Activated CD4-positive, alpha-beta T cell treated with anti-CD3 and anti-CD28 coated beads, Interleukin-2, amount 50 U/mL, for 24 hours (primary cell): ENCODE data around the gene MSRB3.
"Not testable (repeated sequence)": the region's sequence is repeated elsewhere in the genome, so short reads cannot be mapped to it uniquely, and the experiment has no call there.

Source experiments
- DNase-seq, 2 donors: peaks; one replicate each; pipeline ENCODE4 v3.0.0-alpha.2; 2020; ENCODE audit warnings: low read depth in 1 of 2, low spot score in 1 of 2

MSRB3 gene

DNA sequence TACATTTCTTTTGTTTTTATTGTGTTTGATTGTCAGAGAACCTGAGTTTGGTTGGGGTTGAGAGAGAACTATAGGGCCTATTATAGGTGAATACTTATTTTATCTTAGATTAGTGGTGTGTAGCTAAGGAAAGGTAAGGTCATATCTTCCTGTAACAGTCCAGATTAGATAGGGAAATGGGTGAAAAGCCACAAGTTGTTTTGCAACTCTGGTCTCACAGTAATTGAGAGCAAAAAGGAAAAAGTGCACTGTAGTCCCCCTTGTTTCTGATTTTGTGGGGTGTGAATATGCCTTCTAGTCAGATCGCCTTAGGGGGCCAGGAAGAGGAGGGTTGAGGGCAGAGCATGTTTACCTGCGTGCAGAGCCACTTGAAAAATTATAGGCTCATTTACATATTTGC lies 8.9 kb downstream of the MSRB3 start:
- no peak for DNase-seq

DNA sequence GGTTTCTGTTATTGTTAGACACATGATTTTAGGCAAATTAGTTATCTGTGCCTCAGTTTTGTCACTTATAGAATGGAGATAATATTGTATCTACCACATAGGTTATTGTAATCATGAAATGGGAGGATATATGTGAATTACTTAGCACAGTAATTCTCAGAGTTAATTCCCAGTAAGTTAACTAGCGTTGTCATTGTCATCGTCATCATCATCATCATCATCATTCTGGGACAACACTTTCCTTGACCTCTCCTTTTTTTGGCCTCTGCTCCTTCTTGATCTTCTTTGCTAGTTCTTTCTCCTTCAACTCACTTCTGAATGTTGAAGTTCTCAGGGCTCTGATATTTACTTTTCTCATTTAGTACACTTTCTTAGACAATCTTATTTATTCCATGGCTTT lies 13.8 kb downstream of the MSRB3 start:
- no peak for DNase-seq

DNA sequence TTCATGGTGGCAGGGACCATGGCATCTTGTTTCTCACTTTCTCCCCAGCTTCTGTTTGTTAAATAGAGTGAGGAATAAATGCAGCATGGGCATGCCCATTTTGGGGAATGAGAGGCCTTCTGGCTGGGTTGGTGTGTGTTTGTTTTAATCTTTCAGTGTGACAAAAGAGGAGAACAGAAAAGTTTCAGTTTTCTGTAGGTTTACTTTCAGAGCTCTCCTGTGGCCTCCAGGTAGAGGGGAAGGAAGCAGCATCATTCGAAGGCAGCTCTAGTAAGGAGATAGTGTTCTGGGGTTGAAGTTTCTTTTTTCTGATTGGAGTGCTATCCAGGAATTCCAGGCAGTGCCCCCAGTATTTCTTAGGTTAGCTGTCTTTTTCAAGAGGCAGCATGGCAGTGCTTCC lies 15.3 kb downstream of the MSRB3 start:
- DNase-seq = no peak

DNA sequence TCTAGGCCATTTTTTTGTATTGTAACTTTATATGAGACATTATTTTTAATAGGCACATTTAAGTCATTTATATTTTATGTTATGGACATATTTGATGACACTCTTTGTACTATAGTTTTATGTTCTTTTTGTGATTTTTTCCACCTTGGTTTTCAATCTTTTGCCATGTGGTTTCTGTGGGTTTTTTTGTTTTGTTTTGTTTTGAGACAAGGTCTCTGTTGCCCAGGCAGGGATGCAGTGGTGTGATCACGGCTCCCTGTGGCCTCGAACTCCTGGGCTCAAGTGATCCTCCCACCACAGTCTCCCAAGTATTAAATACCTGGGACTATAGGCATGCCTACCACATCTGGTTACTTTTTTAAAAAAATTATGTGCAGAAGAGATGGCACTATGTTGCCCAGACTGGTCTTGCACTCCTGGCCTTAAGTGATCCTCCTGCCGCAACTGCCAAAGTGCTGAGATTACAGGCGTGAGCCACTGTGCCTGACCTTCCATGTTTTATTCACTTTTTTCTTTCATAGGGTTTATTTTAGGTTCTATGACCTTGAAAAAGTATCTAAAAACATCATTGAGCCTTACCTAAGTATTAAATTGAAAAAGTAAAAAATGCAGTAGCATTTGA lies 16.3 kb downstream of the MSRB3 start:
- no peak for DNase-seq

DNA sequence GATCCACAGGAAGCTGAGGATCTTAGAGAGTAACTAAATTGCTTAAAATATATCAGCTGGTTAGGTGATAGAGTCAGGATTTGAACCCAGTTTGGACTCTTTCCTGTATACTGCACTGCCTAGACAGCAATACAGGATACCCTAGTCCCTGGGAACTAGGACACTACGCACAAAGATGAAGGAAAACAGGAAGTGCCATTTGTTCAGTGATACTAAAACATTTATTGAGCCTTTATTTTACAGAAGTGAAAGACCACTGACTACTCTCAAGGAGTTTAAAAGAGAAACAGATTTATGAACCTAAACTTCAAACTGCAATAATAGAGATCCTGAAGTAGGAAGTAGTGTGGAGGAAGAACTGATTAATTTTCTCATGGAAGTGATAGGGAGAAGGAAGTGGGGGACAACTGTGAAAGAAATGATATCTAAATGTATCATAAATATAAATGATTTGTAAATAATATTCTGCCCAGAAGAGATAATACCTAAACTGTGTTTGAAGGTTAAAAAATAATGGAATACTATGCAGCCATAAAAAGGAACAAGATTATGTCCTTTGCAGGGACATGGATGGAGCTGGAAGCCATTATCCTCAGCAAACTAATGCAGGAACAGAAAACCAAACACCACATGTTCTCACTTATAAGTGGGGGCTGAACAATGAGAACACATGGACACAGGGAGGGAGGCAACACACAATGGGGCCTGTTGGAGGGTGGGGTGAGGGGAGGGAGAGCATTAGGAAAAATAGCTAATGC lies 18.2 kb downstream of the MSRB3 start:
- no peak for DNase-seq

DNA sequence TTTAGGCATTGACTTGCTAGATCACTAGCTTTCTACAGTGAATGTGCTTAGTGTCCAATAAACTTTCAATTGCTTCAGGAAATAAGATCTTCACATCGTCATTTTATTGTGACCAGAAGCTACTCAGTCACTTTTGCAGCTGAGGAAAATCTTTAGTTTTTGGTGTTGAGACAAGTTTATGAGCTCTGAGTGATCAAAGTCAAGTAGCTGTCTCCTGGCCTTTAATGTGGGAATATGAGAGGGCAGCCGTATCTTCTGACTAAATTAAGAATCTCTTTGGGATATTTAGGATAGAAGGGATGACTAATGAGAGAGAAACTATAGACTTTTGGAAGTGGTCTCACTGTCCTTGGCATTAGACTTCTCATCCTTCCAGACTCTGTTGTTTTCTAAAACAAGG lies 21.6 kb downstream of the MSRB3 start:
- no peak for DNase-seq

DNA sequence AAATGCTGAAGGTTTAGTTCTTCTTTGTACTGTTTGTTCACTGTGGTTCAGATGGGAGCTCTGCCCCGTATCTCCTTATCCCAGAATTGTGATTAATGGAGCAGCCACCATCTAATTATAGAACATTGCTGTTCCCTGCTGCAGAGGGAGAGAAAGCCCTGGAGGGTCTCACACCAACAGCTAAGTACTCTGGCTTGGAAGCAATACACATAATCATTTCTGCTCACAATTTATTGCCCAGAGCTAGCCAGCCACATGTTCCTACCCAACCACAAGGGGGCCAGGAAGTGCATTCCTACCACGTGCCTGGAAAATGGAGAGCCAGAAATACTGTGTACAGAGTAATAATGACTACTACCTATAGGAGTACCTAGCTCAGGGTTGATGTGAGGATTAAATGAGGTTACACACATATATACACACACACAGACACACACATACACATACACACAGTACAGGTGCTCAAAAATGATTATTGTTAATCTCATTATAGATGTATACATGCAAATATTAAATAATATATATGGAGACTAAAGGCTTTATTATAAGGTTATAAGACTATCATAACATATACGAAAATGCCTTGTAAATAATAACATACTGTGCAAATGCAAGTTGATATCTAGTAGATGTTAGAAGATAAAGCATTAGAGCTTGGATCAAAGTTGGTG lies 22.3 kb downstream of the MSRB3 start:
- no peak for DNase-seq

DNA sequence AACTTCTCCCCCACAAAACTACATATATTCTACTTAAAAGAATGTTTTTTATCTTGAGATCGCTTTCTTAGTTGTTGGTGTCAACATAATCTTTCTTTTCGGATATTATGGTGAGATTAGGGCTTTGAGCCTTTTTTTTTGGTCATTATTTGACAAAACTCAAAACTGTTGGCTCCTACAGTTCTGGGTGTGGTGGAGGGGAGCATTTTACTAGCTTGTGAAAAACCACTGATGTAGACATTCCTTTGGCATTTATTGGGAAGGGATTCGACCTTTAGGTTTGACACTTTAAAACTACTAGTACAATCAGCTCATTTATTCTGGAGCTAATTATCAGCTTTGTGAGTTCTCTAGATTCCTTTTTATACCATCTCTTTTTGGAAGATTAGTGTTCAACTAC lies 24.4 kb downstream of the MSRB3 start:
- no peak for DNase-seq

DNA sequence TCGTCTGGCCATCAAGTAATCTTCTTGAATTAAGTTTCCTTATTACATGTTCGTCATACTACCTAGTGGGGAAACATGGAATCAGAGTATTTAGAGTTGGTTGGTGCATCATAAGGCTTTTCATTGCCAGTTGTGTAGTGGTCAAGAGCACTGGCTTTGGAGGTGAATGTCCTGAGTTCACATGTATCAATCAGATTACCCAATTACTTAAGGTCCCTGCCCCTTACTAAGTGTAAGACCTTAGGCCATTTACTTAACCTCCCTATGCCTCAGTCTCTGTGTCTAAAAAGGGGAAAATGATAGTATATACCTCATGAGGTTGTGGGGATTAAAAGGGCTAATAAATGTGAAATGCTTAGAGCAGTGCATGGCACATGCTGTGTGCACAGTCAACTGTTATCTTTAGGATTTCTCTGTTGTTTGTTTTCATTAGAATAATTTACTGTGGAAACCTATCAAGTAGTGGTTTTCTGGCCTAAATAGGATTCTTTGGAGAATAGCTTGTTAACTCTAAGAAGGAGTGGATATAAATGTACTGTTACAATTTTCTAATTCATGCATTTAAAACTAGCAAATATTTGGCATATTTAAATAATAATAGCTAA lies 27.0 kb downstream of the MSRB3 start:
- DNase-seq = no peak

DNA sequence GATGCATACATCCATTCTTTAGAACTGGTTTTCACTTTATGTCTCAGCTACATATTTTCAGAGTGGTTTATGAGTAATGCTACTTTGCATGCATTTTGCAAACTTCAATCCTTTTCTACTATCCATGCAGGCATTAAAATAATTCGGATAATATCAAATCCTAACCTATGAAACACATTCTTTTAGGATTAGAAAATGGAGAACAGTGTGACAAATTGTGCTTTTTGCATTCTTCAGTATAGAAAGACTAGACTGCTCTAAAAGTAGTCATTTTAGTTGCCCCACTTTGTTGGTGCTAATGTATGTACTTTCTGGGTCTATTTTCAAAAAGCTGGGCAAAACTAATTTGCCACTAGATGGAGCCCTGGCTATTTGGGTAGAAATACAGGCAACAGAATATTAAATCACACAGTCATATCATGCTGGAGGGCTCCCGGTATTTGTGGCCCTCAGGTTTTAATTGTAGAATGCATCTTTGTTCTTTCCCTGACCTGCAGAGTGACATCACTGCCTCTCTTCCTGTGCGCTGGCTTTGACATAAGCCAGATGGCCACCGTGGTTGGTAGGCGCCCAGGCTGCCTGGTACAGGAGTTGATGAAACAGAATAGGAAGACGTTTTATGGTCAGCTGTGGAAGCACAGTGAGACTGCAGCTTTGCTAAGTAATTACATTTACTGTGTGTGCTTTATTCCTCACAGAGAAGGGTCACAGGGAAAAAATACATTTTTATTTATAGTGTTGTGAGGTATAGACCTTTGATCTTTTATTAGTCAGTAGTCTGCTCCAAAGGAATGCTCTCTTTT lies 28.1 kb downstream of the MSRB3 start:
- no peak for DNase-seq

DNA sequence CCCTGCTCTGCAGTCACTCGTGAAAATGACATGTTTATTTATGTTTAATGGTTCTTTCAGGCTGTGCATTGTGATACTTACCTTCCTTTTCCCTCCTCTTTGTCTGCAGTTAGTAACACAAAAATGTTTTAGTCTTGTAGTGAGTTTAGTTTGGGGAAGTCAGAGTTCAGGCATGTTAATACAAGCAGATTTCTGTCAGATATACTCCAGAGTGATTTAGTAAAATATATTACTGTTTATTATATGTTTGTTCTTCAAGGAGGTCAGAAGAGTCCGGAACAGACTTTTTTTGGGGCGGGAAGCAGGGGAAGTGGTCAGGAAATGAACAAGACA lies 28.7 kb downstream of the MSRB3 start:
- no peak for DNase-seq

DNA sequence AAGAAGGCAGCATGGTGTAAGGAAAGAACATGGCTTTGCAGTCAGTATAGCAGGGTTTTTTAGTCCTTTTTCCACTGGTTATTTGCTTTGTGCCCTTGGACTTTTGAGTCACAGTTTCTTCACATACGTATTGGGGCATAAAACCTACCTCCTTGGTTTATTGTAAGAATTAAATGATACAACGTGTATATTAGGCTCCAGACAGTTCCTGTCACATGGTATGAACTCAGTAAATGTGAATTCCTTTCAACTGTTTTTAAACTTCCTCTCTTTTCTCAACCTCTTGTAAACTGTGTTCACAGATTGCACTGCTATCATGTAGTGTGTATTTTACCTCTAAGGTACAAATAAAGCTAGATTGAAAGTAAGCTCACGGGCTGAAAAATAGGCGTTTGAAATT lies 29.5 kb downstream of the MSRB3 start:
- DNase-seq = no peak

DNA sequence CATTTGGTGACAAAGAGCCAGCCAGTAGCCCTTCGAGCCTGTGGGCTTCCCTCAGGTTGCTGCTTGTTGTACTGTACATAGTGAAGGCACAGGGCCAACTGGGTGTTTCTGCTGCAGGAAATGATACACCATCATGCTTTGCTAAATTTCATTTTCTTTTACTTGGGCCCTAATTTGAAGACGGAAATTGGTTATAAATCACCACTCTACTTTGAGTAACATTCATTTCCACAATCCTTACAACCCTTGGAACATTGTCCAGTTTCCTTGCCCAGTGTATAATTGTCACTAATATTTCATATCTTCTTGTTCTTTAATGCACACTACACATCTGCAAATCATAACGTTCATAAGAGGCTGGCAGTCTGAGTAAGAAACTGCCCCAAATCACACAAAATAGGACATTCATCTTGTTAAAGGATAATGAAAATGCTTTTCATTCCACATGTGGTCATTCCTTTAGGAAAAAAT lies 30.2 kb downstream of the MSRB3 start:
- no peak for DNase-seq

DNA sequence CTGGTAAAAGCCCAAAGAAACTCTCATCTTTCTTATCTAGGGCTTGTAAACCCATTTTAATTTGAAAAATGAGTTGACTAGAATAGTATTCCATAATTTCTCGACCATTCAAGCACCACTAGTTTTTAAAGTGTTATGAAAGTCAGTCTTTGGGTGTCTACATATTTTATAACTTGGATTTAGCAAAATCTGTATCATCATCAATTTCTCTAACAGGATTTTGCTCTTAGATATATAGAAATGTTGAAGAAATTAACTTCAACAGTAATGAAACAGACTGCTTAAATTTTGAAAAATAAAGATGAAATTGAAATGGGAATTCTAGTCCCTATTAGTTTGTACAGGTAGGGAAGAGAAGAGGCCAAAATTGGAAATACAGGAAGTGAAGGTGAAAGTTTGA lies 32.8 kb downstream of the MSRB3 start:
- no peak for DNase-seq

DNA sequence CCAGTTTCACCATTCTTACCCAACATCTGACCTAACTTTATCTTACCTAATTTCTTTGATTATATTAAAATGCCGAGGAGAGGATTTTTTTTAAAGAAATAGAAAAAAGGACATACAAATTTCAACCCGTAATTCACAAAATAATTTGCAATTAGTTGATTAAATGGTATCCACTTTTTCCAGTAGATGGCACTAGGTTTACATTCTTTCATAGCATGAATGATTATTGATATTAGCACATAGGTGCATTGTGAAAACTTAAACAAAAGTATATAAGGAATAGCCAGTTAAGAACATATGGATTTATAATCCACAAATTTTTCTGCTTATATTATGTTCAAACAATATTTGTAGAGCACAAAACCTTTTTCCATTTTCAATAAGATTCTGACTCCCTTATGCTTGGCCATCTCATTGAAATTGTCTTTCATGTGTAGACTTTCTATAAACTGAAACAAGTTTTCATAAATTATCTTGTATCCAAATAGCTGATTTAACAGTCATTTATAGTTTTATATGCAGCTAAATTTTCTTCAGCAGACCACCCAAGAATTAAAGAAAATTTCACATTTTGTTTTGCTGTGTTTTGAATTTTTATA lies 35.3 kb downstream of the MSRB3 start:
- DNase-seq = no peak

DNA sequence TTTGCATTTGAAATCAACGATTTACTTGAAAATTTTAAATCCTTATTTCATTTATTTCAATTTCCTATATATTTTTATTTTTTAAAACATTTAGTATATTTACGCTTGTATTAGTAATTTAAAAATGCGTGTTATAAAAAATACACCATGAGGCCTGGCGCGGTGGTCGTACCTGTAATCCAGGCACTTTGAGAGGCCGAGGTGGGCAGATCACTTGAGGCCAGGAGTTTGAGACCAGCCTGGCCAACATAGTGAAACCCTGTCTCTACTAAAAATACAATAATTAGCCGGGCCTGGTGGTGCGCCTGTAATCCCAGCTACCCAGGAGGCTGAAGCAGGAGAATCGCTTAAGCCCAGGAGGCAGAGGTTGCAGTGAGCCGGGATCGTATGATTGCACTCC lies 36.8 kb downstream of the MSRB3 start:
- DNase-seq = not testable (repeated sequence)

DNA sequence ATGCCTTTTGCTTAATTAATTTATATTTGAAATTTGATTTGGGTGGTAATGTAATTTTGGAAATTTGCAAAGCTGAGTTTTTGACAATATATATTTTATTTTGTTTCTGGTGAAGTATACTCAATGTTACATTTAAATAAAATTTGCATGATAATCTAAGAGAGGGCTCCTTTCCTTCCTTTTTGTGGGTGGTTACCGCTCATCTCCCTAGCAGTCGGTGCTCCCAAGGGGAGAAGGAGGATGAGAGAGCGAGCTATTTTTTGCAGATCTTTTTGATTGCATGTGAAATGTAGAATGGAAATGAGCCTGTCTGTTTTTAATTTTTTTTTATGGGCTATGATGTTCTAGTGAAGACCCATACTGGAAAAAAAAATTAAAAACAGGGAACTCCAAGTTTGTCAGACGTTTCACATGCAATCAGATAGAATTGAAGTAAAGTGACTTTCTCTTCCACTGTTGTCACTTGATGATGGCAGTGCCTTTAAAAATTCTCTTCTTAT lies 39.8 kb downstream of the MSRB3 start:
- no peak for DNase-seq

DNA sequence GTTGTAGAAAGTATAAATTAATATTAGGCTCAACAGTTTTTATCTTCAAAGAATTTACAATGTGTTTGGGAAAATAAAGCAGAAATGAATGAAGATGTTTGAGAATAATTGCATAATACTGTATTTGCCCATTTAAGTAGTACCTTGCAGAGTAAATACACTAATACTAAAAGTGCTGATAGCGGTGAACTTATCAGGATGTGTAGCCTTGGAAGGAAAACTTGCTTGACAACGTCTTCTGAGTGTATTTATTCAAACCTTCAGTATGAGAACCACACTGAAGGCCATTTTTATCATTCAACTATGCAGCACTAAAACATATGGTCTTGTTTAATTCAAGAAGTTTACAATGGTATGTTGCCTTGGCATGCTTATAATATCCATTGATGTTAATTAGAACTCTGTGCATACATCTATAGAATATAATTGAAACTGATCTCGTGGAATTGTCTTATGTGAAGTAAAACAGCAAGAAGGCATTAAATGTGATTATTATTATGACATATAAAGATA lies 41.3 kb downstream of the MSRB3 start:
- DNase-seq = no peak

DNA sequence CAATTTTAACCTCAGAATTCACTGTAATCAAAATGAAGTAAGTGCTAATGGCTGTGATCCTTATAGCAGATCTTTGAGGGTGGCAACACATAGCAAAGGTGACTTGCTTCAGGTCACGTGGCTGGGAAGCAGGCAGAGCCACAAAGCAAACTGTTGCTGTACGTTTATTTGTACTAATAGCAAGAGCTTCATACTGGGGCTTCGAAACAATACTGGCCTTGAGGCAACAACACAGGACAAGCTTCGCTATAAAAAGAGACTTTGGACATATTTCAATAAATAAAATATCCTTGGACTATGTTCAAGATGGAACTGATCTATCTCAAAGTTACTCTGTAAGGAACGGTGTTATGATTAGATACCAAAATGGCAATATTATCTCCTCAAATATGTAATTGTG lies 44.6 kb downstream of the MSRB3 start:
- no peak for DNase-seq

DNA sequence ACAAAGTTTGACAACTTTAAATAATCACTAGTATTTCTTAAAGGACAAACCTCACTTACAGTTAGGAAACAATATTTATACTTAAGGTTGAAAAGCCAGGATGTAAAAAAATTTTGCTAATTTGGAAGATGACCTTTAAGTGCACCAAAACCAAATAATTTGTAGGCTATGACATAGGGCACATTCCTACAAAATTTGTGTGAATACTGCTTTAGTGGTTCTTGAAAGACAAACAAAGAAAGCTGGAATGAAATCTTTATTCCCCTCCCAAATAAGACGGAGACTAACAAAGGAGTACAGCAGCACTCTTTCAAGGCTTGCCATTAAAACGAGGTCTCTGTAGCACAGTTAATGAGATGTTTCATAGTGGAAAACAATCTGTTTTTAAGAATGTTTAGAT lies 45.6 kb downstream of the MSRB3 start:
- no peak for DNase-seq

DNA sequence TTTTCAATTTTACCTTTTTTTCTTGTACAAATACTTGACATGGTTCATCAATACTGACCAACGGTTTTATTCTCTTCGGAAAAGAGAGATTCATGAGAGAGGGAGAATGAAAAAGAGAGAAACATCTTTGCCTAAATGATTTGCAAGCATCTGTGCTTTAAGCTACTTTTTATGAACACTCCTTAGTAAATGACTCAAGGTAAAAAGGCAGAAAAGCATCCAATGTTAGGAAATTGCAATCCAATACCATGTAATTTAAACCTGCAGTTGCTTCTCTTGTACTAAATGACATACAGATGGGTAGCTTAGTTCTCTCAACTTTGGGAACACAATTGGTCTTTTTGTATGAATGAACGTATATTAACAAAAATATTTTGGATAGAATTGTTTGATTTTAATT lies 46.1 kb downstream of the MSRB3 start:
- DNase-seq = no peak
